Fibroblast of villous mesenchyme (primary cell): ENCODE data around the gene PAQR8. TPM values are rescaled to one million over a fixed set of nuclear protein-coding genes. Genes with fewer than 3 reads are reported as not detected.

Source experiments
- DNase-seq: peaks from one replicate; pipeline ENCODE4 v3.0.0-alpha.2; 2010; ENCODE audit warnings: low read depth
- H3K4me3 ChIP-seq: 2 replicates; pipeline ENCODE4 v1.5.1; 2011; ENCODE audit warnings: low read depth, mild to moderate bottlenecking, low read length
- CTCF ChIP-seq: IDR thresholded peaks from 2 replicates; pipeline ENCODE4 v1.5.1; 2012; ENCODE audit warnings: low read depth, mild to moderate bottlenecking, low read length; ENCODE audit not compliant: insufficient read depth
- total RNA-seq: library from RNA; depleted of rRNA; stranded (reverse); fragments of >200 nt; gene quantifications from 2 replicates; pipeline ENCODE4 v1.2.3, GENCODE V29; 2012

PAQR8 gene
- total RNA-seq, 1 donor = 4.7 TPM

GRCh38 chr6:52360028-52360427, 1.9 kb upstream of the PAQR8 start:
- no peak for TF ChIP-seq CTCF
- no peak overlapping the region for H3K4me3 ChIP-seq
- peak; percentile 51 for DNase-seq

- no peak overlapping the region for H3K4me3 ChIP-seq
- DNase-seq = peak; percentile 49
- no peak for TF ChIP-seq CTCF
These were observed 1.1 kb upstream of the PAQR8 start for GRCh38 chr6:52360601-52361413.

GRCh38 chr6:52361414-52361944, 472 bp upstream of the PAQR8 start:
- DNase-seq = peak; percentile 55

GRCh38 chr6:52362443-52363227, 684 bp downstream of the PAQR8 start:
- TF ChIP-seq CTCF = peak; percentile 11
- DNase-seq = no peak
- peak overlapping the region; percentile 81 for H3K4me3 ChIP-seq

More at GRCh38 chr6:52361414-52361944, 472 bp upstream of the PAQR8 start:
- TF ChIP-seq CTCF = no peak
- peak overlapping the region; percentile 81 for H3K4me3 ChIP-seq

- no peak for DNase-seq
- H3K4me3 ChIP-seq = peak overlapping the region; percentile 81
- TF ChIP-seq CTCF = no peak
These were observed 1.4 kb downstream of the PAQR8 start for GRCh38 chr6:52363228-52363867.

GRCh38 chr6:52364480-52365166, 2.7 kb downstream of the PAQR8 start:
- no peak for DNase-seq
- H3K4me3 ChIP-seq = no peak overlapping the region
- TF ChIP-seq CTCF = no peak
